Medulla oblongata (tissue), 1 donor: ENCODE data around the gene MC1R.

Source experiments
- DNase-seq: peaks from one replicate; pipeline ENCODE4 v3.0.0-alpha.2; 2015; ENCODE audit errors: extremely low spot score

Gene MC1R

GRCh38 chr16:89895482-89896250 is 23.0 kb upstream of the MC1R start:
- no peak for DNase-seq

DNA sequence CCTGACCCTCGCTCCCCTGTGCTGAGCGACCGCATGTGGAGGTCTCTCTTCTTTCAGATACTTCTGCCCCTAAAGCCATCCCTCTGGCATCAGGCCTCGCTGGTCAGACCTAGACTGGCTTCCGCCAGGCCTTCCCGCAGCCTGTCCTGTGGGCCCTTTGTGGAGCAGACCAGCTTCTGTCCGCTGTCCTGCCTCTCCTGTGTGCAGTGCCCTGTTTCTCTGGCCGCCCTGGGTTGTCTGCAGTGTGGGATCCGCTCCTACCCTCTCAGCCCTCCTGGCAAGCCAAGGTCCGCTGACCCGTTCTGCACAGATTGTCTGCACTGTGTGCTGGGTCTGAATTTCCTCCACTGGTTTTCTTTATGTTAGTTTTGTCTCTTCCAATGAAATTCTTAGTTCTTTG is 21.5 kb upstream of the MC1R start:
- no peak for DNase-seq

- DNase-seq: no peak
Observed at GRCh38 chr16:89898201-89898967, 20.3 kb upstream of the MC1R start.

DNA sequence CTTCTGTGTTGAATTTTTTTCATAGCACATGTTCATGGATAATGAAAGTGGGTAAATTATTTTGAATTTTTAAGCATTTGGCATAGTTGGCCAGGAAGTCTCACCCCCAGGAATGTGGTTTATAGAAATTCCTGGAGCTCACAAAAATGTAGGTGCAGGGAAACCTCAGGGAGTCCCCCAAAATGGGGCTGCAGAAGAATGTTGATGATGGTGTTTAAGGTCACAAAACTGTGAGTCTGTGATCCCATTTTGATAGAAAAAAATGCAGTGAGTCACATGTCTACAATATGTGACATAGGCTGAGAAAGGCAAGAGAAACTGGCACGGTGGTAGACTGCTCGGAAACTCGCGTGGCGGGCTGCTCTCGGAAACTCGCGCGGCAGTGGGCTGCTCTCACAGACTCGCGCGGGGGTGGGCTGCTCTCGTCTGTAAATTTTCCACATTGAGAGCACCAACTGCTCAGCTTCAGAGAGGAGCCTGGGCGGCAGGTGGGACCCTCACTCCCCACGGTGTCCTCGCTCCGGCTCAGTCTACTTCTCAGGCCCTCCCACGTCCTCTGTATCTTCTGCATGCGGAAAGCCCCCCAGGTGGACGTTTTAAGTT is 18.7 kb upstream of the MC1R start:
- DNase-seq: no peak

DNA sequence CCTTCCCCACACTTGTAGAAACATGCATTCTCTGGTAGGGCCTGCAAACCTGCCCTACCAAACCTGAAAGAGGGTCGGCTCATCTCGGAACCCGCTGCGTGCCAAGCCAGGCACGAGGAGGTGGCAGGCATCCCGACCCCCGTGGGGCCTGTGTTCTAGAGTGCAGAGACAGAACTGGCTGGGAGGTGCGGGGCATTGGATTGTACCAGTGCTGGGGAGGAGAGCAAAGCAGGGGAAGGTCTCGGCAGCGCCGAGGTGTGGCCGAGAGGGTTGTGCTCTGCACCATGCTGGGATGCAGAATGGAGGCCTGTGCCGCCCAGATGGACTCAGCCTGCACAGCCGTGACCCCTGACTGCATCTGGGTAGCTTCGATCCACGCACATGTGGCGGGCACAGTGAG is 17.8 kb upstream of the MC1R start:
- DNase-seq: no peak

GRCh38 chr16:89902980-89903379 is 15.7 kb upstream of the MC1R start:
- no peak for DNase-seq

DNA sequence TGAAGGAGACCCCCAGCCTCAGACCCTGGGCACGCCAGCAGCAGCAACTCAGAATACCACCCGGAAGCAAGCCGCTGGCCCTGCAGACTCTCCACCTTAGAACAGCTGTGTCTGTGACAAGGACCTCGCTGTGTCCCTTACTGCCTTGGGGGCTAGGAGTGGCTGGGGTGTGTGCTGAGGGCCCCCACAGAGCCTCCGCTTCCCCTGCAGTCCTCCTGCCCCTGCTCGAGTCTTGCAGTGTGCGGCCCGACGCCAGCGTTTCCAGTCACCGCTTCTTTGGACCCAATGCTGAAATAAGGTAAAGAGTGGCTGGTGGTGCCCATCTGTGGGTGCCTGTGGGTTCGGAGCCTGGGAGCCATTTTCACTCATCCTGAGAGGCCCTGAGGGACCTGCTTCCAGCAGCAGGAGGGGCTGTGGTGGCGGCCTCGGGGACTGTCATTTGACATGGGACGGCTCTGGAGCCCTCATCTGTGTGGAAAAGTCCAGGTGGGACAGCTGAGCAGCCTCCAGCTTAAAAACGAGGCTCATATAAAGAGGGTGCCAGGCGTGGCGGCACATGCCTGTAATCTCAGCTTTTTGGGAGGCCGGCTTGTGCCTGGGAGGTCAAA is 14.7 kb upstream of the MC1R start:
- DNase-seq: no peak

GRCh38 chr16:89904606-89905510 is 13.8 kb upstream of the MC1R start:
- no peak for DNase-seq

GRCh38 chr16:89905511-89906139 is 13.0 kb upstream of the MC1R start:
- DNase-seq: no peak

DNA sequence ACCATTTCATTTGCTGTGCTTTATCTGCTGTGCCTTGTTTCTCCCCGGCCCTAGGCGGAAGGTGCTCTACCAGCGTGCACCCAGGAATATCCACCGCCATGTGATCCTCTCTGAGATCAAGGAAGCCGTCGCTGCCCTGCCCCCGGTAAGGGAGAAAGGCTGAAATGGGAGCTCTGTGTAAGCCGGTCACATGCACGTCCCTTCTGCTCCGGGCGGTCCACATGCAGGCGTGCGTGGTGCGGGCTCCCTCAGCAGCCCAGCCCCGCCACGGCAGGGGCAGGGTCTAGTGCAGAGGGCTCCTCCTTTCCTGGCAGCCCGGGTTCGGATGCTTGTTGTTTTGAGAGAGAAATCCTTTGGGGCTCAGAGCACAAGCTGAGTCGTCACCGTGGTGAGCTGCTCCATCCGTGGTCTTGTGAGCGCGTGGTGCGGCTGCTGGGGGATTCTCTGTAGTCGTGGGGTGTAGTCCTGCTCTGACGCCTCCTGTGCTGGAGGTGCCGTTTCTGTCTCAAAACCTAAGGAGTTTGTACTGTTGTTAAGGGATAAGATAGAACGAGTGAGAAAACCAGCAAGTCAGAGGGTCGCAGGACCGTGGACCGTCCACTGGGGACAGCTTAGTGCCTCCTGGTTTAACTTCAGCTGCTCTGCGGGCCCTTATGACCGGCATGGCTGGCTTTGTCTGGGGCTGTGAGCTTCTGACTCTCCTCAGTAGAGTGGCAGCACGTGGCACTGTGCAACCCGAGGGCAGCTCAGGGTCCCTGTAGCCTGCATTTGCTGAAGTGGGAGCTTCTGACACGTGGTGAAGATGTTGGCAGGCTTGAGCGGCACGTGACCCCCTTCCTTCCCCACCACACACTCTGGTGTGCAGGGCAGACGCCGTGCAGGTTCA is 12.3 kb upstream of the MC1R start:
- DNase-seq: no peak

- DNase-seq: no peak
Observed at GRCh38 chr16:89907055-89907814, 11.4 kb upstream of the MC1R start.

GRCh38 chr16:89908236-89908635 is 10.4 kb upstream of the MC1R start:
- no peak for DNase-seq

- peak; percentile 87 for DNase-seq
Observed at GRCh38 chr16:89909777-89910716, 8.6 kb upstream of the MC1R start.

DNA sequence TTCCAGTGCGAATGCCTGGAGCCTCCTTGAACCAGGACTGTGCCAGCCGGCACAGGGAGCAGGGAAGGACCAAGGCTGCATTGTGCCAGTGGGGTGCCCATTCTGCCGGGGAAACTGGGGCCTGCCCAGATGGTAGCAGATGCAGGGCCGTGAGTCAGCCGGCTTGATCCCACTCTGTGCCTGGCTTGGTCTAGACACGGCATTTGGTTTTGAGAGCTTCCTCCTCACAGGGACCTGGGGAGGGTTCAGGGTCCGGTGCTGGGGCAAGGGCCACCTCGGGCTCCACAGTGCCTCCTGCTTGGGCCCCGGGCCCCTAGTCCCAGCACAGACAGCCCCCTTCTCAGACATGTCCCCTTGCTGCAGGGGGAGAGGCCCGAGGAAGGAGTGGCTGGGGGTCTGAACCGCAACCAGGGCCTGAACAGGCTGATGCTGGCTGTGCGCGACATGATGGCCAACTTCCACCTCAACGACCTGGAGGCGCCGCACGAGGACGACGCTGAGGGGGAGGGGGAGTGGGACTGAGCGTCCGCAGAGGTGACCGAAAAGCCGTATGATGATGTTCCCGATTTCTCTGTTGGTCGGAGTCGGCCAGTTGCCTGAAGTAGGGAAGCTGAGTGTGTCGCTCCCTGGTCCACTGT is 7.8 kb upstream of the MC1R start:
- DNase-seq: no peak

DNA sequence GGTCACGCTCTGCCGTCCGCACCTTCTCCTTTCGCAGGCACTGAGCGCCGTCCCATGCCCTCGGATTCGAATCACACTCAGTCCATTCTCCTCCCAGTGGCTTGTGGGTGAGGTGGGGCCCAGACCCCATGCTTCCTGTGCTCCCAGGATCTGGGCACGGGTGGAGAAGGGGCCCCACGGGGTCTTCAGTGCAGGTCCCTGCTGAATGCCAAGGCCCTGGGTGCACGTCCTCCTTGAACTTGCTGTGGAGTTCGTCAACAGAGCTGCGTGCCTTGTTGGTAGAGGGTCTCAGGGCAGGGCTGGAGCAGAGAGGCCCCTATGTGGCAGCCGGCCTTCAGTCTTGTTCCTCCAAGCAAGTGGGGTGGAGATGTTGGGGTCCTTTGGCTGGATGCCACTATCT is 7.3 kb upstream of the MC1R start:
- no peak for DNase-seq

DNA sequence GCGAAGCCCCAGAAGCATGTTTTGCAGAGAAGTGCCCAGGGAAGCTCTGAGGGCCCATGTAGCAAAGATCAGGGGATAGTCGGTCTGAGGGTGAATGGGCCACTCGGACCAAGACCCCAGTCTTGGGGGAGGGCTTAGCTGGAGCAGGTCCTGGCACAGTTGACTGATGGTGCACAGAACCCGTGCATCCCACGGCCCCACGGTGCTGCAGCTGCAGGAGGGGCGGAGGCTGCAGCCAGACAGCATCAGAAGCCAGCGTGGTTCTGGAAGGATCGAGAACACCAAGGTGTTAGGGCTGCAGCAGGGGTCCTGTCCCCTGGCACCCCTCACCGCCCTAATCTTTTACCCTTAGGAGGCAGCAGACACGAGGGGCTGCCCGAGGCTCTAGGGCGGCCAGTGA is 6.5 kb upstream of the MC1R start:
- no peak for DNase-seq

- DNase-seq: no peak
Observed at GRCh38 chr16:89912627-89913026, 6.0 kb upstream of the MC1R start.
